GM21390 (cell line): ENCODE results near the gene CC2D1B.

ENCODE experiments used
- ATAC-seq: cut with Tn5 transposase; IDR thresholded peaks from one replicate; pipeline ENCODE4 v1.9.1; 2021; ENCODE audit not compliant: unreplicated experiment

CC2D1B gene

GRCh38 chr1:52359676-52360594, 6.1 kb downstream of the CC2D1B start:
- ATAC-seq = no peak

- no peak for ATAC-seq
Observed at GRCh38 chr1:52358851-52359497, 7.0 kb downstream of the CC2D1B start.

DNA sequence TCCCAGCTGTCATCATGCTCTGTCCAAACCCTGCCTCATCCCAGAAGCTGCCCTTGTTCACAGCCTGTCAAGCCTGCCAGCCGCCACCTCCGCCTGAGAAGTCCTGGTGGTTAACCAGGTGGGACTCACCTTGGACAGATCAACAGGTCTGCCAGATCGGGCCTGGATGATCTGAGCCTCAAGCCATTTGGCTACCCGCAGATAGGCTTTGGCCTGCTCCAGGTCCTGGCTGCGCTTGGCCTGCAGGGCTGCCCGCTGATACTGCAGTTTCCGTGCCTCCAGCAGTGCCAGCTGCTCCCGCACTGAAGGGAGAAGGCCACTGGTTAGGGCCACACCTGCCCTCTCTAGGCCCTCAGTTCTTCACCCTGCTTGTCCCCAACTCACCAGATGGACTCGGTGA, 8.6 kb downstream of the CC2D1B start:
- no peak for ATAC-seq

DNA sequence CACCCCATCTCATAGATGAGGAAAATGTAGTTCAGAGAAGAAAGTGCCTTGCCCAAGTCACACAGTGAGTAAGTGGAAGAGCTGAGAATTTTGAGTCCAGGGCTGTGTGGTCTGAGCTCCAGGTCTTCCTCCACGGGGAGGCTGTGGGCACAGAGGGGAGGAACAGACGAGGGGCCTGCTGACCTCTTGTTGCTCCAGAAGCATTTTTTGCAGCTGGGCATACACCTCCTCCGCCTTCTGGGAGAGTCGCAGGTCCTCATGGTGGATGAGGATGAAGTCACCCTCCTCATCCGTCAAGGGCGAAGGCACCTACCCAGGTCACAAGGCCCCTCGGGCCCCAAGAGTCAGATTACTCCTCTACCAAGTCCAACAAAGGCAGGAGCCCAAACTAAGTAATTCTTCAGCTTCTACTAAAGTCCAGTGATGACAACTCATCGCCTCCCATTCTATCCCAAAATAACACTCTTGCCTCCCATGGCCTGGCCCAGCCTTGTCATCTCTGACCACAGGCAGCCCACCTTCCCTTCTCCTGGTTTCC, 9.1 kb downstream of the CC2D1B start:
- no peak for ATAC-seq

DNA sequence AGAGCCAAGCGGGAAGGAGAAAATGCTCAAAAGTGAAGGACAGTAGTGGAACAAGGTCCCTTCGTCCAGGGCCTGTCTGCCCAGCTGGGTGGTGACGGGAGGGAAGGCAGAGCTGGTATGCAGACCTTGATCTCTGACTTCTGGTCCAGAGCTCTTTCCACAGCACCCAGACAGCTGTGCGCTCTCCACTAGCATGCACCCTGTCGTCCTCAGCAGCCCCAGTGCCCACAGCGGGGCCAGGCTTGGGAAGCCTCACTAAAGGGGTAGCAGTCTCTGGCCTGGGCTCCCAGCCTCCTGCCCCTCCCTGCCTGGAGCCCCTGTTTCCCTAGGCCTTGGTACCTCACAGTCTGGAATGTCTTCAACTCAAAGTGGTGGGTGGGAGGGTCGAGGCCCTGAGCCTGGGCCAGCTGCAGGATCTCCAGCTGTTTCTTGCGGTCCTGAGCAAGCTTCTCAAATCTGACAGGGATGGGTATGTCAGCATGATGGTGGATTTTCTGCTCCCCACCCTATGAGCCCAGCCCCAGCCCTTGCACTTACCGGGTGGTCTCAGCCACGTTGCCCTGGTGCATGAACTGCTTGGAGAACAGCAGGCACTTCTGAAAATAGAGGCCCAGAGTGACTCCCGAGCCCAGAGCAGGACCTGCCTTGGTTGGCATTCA, 10.0 kb downstream of the CC2D1B start:
- no peak for ATAC-seq

- ATAC-seq = no peak
Observed at GRCh38 chr1:52355436-52355835, 10.6 kb downstream of the CC2D1B start.

DNA sequence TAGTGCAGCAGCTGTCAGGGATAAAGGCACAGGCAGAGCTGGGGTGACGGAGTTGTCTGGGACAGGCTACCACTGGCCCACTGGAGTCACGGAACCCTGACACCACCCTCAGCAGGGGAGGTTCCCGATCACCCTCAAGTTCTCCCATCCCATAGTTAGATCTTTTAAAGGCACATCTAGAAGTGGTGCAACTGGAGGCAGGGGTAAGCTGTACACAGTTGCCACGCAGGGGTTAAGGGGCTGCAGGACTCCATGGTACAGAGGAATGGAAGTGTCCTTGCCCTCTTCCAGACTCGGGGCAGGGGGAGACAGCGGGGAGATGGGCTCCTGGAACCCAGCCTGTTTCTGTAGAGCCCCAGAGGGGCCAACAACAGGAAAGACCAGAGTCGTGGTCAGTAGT, 13.3 kb downstream of the CC2D1B start:
- ATAC-seq = no peak

DNA sequence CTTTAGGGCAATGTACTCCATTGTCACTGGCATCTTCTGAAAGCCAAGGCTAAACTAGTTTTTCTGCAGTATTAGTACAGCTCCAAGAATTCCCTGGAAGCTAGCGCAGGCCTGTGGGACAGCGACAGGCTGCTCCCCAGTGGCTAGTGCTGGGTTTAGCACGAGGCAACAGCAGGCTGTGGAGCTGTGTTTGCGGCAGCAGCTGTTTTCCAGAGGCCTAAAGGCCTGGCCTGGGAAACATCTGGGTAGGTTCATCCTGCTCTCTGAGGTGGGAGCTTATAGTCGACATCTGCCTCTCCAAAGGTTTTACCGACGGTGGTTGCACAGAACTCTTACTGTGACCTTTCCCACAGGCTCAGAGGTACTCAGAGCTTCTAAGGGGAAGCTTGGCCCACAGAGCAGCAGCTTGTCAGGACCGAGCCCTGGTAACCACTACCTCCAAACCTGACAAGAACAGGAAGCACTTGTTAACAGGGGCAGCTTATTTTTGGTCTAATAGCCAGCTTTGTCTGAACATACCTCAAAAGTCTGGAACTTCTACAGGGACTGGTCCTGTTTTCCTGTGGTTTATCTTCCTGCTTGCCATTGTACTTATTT, 17.2 kb downstream of the CC2D1B start:
- no peak for ATAC-seq

DNA sequence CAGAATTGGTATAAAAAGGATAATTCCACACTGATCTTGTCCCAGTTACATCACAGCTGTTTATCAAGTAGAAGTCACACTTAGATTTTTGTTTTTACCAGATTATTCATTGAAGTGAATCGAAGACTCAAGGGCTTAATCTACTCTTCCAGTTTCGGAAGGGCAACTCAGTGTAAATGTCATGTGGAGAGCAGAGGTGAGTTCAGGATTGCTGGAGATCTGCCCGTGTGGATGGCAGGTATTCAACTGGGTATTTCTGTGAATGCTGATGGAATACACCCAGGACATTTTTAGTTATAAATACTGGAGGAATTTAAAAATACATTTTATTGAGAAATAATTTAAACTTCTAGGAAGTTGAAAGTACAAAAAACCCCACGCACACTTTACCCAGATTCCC, 19.4 kb downstream of the CC2D1B start:
- no peak for ATAC-seq

DNA sequence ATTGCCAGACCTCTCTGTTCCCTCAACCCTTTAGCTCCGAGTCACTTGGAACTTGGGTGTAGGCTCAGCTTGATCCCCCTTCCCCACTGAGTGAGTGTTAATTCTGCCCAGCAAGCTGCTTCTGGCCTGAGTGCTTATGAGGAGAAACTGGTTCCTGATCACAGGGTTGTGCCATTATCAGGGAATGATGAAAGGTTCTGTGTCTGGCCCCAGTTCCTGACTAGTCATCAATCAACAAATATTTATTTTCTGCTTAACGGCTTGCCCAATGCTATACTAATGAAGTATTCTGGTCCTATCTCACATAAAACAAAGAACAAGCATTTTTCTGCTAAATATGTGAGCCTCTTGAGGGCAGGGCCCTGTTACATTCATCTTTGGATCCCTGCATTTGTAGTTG, 20.8 kb downstream of the CC2D1B start:
- no peak for ATAC-seq

GRCh38 chr1:52343979-52344378, 22.0 kb downstream of the CC2D1B start:
- no peak for ATAC-seq

- no peak for ATAC-seq
Observed at GRCh38 chr1:52341655-52342260, 24.2 kb downstream of the CC2D1B start.

GRCh38 chr1:52337439-52337838, 28.6 kb downstream of the CC2D1B start:
- ATAC-seq = no peak

DNA sequence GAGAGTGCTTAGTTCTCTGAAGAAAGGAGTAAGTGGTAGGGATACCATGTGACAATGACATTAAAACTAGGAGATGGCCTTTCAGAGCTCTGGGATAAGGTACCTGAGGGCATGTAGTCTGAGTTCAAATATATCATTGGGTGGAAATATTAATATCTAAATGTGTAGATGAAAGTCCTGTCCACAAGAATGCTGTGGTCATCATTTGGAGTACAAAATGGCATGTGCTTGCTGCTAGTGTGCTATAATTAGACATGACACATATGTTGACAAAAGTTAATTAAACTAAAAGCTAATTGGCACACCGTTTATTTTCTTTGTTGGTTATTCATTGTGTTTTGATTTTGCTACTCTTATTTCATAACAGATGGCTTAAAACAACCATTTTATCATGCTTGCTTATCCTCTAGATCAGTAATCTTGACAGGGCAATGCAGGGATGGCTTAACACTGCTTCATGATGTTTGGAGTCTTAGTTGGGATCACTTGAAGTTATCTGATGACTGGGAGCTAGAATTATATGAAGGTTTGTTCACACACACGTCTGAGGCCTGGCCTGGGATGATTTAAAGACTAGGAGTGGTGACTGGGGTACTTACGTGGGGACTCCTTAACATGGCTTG, 31.0 kb downstream of the CC2D1B start:
- ATAC-seq = no peak

DNA sequence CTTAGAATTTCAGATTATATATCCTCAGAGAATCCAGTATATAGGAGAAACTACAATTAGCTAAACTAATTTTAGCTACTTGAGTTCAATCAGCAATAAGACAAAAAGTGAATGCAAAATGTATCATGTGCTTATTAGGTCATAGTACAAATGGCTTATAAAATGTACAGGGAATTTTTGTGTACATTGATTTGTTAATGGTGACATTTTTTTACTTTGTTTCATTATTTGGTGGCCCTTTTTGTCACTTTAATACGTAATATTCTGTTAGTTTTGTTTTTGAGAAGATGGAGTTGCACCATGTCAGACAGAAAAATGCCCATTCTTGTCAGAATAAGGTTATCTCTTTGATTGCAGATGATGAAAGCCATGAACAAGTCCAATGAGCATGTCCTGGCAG, 33.6 kb downstream of the CC2D1B start:
- ATAC-seq = no peak

- no peak for ATAC-seq
Observed at GRCh38 chr1:52328615-52329014, 37.4 kb downstream of the CC2D1B start.

GRCh38 chr1:52325786-52326185, 40.2 kb downstream of the CC2D1B start:
- ATAC-seq = no peak

GRCh38 chr1:52323731-52324130, 42.3 kb downstream of the CC2D1B start:
- no peak for ATAC-seq

DNA sequence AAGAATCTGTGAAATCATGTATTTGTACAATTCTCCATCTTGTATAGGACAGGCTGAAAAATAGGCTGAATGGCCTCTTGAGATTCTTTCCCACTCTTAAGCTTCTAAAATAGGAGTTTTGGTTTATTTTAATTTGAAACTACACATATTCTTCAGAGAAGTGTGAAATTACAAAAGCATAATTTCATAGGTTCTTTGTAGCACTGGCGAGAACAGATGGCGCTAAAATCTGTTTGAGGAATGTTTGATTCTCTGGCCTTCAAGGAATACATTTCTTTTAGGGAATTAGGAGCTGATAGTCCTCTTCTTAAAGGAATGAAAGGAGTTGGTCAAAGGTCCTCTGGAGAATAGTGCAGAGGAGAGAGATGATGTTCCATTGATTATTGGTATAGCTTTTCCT, 44.9 kb downstream of the CC2D1B start:
- ATAC-seq = no peak

- ATAC-seq = no peak
Observed at GRCh38 chr1:52306227-52307006, 59.6 kb downstream of the CC2D1B start.
